GM21390 (cell line): ENCODE measurements around the gene UFSP2.

ENCODE experiments used
- ATAC-seq: cut with Tn5 transposase; IDR thresholded peaks from one replicate; pipeline ENCODE4 v1.9.1; 2021; ENCODE audit not compliant: unreplicated experiment

Gene UFSP2

GRCh38 chr4:185425647-185426352 lies at the start of gene UFSP2:
UFSP2 (minus strand) TSS chr4:185425964; CDS start chr4:185425868, 96 bp downstream.
- ATAC-seq: peak; percentile 93

GRCh38 chr4:185473247-185473646 lies 47.5 kb upstream of the UFSP2 start:
- no peak for ATAC-seq

- no peak for ATAC-seq
Measured at GRCh38 chr4:185472103-185472542, 46.4 kb upstream of the UFSP2 start.

GRCh38 chr4:185471235-185472102 lies 45.7 kb upstream of the UFSP2 start, which contains the start of gene CCDC110:
CCDC110 (minus strand) TSS chr4:185471733; CDS start chr4:185471683, 50 bp downstream.
- peak; percentile 92 for ATAC-seq

- no peak for ATAC-seq
Measured at GRCh38 chr4:185470501-185471195, 44.9 kb upstream of the UFSP2 start.

GRCh38 chr4:185469580-185470154 lies 43.9 kb upstream of the UFSP2 start:
- no peak for ATAC-seq

- ATAC-seq: no peak
Measured at GRCh38 chr4:185468999-185469398, 43.2 kb upstream of the UFSP2 start.

- no peak for ATAC-seq
Measured at GRCh38 chr4:185467991-185468390, 42.2 kb upstream of the UFSP2 start.

GRCh38 chr4:185467101-185467500 lies 41.3 kb upstream of the UFSP2 start:
- no peak for ATAC-seq

- no peak for ATAC-seq
Measured at GRCh38 chr4:185465707-185466106, 39.9 kb upstream of the UFSP2 start.

GRCh38 chr4:185464887-185465286 lies 39.1 kb upstream of the UFSP2 start:
- no peak for ATAC-seq

- no peak for ATAC-seq
Measured at GRCh38 chr4:185464183-185464582, 38.4 kb upstream of the UFSP2 start.

GRCh38 chr4:185463541-185463940 lies 37.8 kb upstream of the UFSP2 start:
- ATAC-seq: no peak

- no peak for ATAC-seq
Measured at GRCh38 chr4:185461565-185461964, 35.8 kb upstream of the UFSP2 start.

- no peak for ATAC-seq
Measured at GRCh38 chr4:185457136-185457535, 31.4 kb upstream of the UFSP2 start.

GRCh38 chr4:185456131-185456530 lies 30.4 kb upstream of the UFSP2 start:
- ATAC-seq: no peak

- no peak for ATAC-seq
Measured at GRCh38 chr4:185445209-185445608, 19.4 kb upstream of the UFSP2 start.

- ATAC-seq: no peak
Measured at GRCh38 chr4:185441479-185441878, 15.7 kb upstream of the UFSP2 start.

- peak; percentile 75 for ATAC-seq
Measured at GRCh38 chr4:185437809-185438208, 12.0 kb upstream of the UFSP2 start.

- no peak for ATAC-seq
Measured at GRCh38 chr4:185435466-185435865, 9.7 kb upstream of the UFSP2 start.

- no peak for ATAC-seq
Measured at GRCh38 chr4:185429660-185430059, 3.9 kb upstream of the UFSP2 start.
